GM18909 (cell line): ENCODE measurements around the gene GART.
"Not testable (repeated sequence)": the region's sequence is repeated elsewhere in the genome, so short reads cannot be mapped to it uniquely, and the experiment has no call there.

Experiments
- ATAC-seq: cut with Tn5 transposase; IDR thresholded peaks from one replicate; pipeline ENCODE4 v1.9.1; 2021; ENCODE audit warnings: mild to moderate bottlenecking; ENCODE audit not compliant: unreplicated experiment, poor library complexity

GART gene

DNA sequence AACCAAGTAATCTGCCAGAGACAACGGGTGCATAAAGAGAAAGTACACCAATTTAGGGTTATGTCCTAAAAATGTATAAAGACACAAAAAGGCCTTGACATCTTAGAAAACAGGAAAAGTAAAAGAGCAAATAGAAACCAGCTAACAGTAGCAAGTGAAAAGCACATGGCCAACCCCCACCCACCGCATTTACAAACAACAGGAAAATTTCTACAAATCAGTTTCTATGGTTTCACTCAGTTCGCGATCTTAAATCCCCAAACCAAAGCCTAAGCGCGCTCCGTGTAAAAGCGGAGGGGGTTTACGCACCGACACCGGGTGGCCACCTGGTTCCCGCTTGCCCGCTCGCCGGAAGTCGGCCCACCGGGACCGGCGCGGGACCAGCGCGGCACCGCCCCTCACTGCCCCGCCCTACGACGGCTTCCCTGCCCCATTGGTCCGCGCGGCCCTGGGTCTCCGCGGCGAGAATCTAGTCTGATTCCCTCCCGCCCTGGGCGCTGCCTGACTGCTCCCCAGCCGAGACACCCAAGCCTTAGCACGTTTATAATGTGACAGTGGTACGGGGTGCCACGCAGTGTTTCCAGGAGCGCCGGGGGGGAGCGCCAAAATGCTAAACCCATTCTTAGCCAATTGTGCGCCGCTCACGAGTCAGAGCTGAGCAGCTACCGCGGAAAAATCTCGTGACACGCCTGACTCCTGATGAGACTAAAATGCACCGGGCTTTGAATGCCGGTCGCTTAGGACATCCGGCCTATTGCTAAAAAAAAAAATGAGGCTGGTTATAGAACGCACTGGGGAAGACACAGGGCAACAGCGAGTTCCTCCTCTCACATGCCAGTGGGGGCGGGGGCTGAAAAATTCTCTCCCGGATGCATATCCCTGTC lies at the start of gene GART:
Gene GART, minus strand, starts transcription at position 362 of the 884 bp plus-strand sequence. CDS start 2,802 bp downstream, outside the sequence.
- peak; percentile 62 for ATAC-seq

- peak; percentile 92 for ATAC-seq
These were observed 46.8 kb upstream of the GART start, which contains the start of gene DONSON for GRCh38 chr21:33588485-33589335. DONSON (minus strand) TSS chr21:33588684; CDS start chr21:33588641, 43 bp downstream.

- ATAC-seq: peak; percentile 45
These were observed 46.0 kb upstream of the GART start for GRCh38 chr21:33587792-33588484.

DNA sequence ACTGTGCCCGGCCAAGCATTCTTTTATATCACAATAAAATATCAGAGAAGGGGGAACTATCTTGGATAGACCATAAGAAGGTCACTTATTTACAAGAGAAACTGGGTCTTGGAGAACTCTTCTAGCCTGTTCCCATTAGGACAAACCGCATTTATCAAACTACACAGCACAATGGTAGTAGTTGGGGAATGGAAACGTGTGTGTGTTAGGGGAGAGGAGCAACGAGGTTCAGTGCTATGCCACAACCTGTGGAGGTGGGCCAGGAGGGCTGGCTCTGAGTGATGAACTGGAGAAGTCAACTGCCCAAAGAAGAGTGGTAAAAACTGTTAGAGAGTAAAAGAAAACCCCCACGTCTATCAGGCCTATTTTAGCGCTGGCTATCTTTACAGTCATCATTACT lies 45.0 kb upstream of the GART start:
- no peak for ATAC-seq

- no peak for ATAC-seq
These were observed 42.5 kb upstream of the GART start for GRCh38 chr21:33584455-33584854.

DNA sequence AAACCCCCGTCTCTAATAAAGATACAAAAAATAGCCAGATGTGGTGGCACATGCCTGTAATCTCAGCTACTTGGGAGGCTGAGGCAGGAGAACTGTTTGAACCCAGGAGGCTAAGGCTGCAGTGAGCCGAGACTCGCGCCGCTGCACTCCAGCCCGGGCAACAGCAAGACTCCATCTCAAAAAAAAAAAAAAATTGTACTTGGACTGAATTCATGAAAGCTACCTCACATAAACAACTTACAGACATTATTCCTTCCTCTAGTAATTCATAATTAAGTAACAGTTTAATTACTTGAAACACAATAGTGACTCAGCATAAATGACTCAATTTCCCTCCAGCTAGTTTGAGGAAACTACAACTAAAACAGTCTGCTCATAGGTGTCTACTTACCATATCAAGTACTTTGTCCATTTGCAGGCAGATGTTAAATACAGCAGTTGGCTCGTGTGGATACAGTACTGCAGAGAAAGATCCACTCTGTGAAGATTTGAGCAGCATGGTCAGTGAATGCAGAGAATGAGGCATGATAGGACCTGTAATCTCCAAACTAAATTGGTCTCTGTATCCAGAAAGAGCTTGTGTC lies 37.1 kb upstream of the GART start:
- ATAC-seq: no peak

DNA sequence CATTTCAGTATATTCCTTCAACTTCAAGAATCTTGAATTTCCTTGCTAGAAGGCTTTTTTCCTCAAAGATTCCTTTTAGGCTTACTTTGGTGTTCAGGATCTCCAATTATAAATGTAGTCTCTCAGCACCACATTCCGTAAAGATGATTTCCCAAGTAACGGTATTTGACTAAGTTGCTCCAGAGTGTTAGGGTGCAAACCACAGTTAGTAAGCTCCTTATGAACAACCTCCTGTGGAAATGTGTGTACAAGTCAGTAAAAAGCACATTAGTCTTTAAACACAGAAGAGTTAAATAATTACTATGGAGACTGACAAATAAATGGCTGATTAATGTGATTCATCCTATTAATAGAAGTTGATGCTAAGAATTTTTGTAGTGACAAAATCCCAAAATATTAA lies 36.3 kb upstream of the GART start:
- ATAC-seq: no peak

GRCh38 chr21:33576741-33577141 lies 34.8 kb upstream of the GART start:
- ATAC-seq: not testable (repeated sequence)

GRCh38 chr21:33572350-33572749 lies 30.4 kb upstream of the GART start:
- no peak for ATAC-seq

DNA sequence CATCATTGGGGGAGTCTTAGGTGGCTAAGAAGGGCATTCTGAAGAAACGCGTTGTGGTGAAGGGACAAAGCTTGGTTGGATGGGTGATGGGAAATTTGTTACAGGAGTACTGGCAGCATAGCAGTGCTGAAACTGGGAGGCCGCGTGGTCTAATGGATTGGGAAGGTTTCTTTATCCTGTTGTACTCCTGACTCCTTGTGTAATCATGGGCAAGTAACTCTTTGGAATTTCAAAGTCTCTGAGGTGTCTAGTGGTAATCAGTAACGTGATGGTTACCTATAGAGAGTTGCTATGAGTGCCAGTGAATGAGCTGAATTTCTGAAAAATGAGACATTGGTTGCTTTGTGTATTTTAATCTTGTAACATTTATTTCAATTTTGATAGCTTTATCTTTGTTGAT lies 28.1 kb upstream of the GART start:
- ATAC-seq: no peak

DNA sequence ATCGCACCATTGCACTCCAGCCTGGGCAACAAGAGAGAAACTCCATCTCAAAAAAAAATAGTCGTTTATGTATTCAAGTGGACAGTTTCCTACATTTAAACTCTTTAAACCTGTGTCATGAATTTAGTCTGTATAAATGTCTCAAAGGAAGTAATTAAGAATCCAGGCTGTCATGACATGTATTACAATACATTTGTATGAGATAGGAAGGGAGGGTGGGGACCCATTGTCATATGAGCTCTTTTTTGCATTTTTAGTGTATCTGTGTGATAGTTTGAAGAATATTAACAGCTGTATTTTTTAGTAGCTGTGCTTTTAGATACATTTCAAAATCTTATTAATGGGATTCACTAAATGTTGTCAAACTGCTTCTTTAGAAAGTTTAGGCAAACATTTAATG lies 26.5 kb upstream of the GART start:
- no peak for ATAC-seq

- ATAC-seq: no peak
These were observed 26.0 kb upstream of the GART start for GRCh38 chr21:33567914-33568313.

DNA sequence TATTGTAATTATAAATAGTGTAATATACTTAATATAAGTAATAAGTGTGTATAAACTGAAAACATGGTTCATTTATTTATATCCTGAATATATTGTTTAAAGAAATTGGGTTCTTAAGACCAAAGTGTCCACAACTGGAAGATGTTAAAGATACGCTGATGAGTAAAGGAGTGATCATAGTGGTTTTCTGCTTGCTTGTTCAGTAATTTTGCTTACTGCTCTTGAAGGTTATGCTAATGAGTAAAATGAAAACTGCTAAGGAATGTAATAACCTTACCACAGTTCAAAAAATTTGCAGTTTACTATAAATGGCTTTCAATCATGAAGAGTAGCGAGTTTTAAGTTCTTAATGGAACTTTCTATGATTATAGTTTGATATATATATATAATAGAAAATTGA lies 24.6 kb upstream of the GART start:
- ATAC-seq: no peak

- ATAC-seq: no peak
These were observed 20.5 kb upstream of the GART start for GRCh38 chr21:33562389-33562788.

GRCh38 chr21:33561373-33561772 lies 19.5 kb upstream of the GART start:
- no peak for ATAC-seq

GRCh38 chr21:33560965-33561364 lies 19.0 kb upstream of the GART start:
- ATAC-seq: no peak

- no peak for ATAC-seq
These were observed 17.9 kb upstream of the GART start for GRCh38 chr21:33559813-33560212.

- ATAC-seq: no peak
These were observed 17.0 kb upstream of the GART start for GRCh38 chr21:33558777-33559421.

- ATAC-seq: no peak
These were observed 15.5 kb upstream of the GART start for GRCh38 chr21:33557447-33557846.

GRCh38 chr21:33554982-33555344 lies 13.0 kb upstream of the GART start:
- ATAC-seq: no peak
